HepG2 (cell line): Measurements from ENCODE around the gene BCL6B. TPM values are rescaled to one million over a fixed set of nuclear protein-coding genes. Genes with fewer than 3 reads are reported as not detected.

Experiments used
- AGO2 ChIP-seq: fragments of 200-400 bp; formaldehyde crosslinking; optimal IDR thresholded peaks from 2 replicates; pipeline ENCODE3; 2017; ENCODE audit warnings: mild to moderate bottlenecking, low read depth, low read length, moderate library complexity
- HNRNPUL1 ChIP-seq: fragments of 200-400 bp; formaldehyde crosslinking; IDR thresholded peaks from 2 replicates; pipeline ENCODE4 v1.6.1; 2017; ENCODE audit warnings: low read depth, mild to moderate bottlenecking, low read length, moderate library complexity
- HOXA3 ChIP-seq: sonication (generic); formaldehyde crosslinking; IDR thresholded peaks from 2 replicates; pipeline ENCODE4 v1.5.0; 2020; ENCODE audit warnings: missing genetic modification reagents
- NCOA1 ChIP-seq: sonication (generic); formaldehyde crosslinking; IDR thresholded peaks from 2 replicates; pipeline ENCODE4 v1.9.0; 2021; ENCODE audit warnings: missing genetic modification reagents
- NFYB ChIP-seq: sonication (generic); formaldehyde crosslinking; IDR thresholded peaks from 2 replicates; pipeline ENCODE4 v1.4.0; 2020; ENCODE audit warnings: missing genetic modification reagents
- NRL ChIP-seq: sonication (generic); formaldehyde crosslinking; IDR thresholded peaks from 2 replicates; pipeline ENCODE4 v1.5.0; 2020; ENCODE audit warnings: missing genetic modification reagents, mild to moderate bottlenecking, moderate library complexity, borderline replicate concordance
- POLR2A ChIP-seq, 2 experiments: IDR thresholded peaks; 2 replicates each; pipeline ENCODE4 v1.6.1; 2011; ENCODE audit warnings: low read depth in 2 of 2, low read length in 2 of 2, mild to moderate bottlenecking in 1 of 2, moderate library complexity in 1 of 2; ENCODE audit not compliant: insufficient read depth in 1 of 2
- RBFOX2 ChIP-seq: fragments of 200-400 bp; formaldehyde crosslinking; IDR thresholded peaks from 2 replicates; pipeline ENCODE4 v1.6.1; 2017; ENCODE audit warnings: low read depth, mild to moderate bottlenecking, low read length
- SOX13 ChIP-seq, 3 experiments: fragments of 450-650 bp in 1 of 3; sonication (generic) in 1 of 3; formaldehyde crosslinking in 1 of 3; IDR thresholded peaks in 2 of 3; conservative IDR thresholded peaks in 1 of 3; 2 replicates each; pipeline versions ENCODE4 v1.5.0 to v1.6.1; 2016 to 2020; ENCODE audit warnings: antibody characterized with exemption in 1 of 3, mild to moderate bottlenecking in 1 of 3, missing compliant biosample characterization in 1 of 3, missing genetic modification reagents in 1 of 3, moderate library complexity in 1 of 3
- ZBTB33 ChIP-seq: sonication (generic); formaldehyde crosslinking; IDR thresholded peaks from 2 replicates; pipeline ENCODE4 v1.4.0; 2020; ENCODE audit warnings: missing genetic modification reagents
- ZNF354B ChIP-seq: sonication (generic); formaldehyde crosslinking; IDR thresholded peaks from 2 replicates; pipeline ENCODE4 v1.8.0; 2022; ENCODE audit warnings: mild to moderate bottlenecking, missing genetic modification reagents
- ZNF501 ChIP-seq: sonication (generic); formaldehyde crosslinking; IDR thresholded peaks from 2 replicates; pipeline ENCODE4 v1.5.1; 2020; ENCODE audit warnings: mild to moderate bottlenecking, moderate library complexity, missing genetic modification reagents
- ZNF772 ChIP-seq: sonication (generic); formaldehyde crosslinking; IDR thresholded peaks from 2 replicates; pipeline ENCODE4 v1.5.0; 2020; ENCODE audit warnings: mild to moderate bottlenecking, missing genetic modification reagents
- polyA plus RNA-seq, 8 experiments: library from polyadenylated mRNA; depleted of rRNA in 3 of 8; stranded (reverse) in 7 of 8; unstranded in 1 of 8; fragments of >200 nt; fragmentation: Illumina TruSeq in 4 of 8; extraction: Trizol in 4 of 8; gene quantifications; 2 replicates each; pipeline versions ENCODE4 v1.2.1 to v1.2.3, GENCODE V29; 2011 to 2016; ENCODE audit warnings: low read depth in 4 of 8, missing spikeins in 1 of 8, mixed read lengths in 1 of 8; ENCODE audit not compliant: insufficient read depth in 1 of 8
- total RNA-seq, 5 experiments: library from RNA; depleted of rRNA; stranded (reverse); fragments of >200 nt; fragmentation: Illumina TruSeq; extraction: Trizol; gene quantifications; 2 replicates each; pipeline ENCODE4 v1.2.3, GENCODE V29; 2016; ENCODE audit warnings: low read depth in 1 of 5

The BCL6B gene
- total and polyA plus RNA-seq, 2 of the 13 experiments (the other 11 are each of a cell fraction or from before 2014, with no cell fraction given) = not detected

GRCh38 chr17:7041607-7042500, 19.0 kb downstream of the BCL6B start (continued):
- TF ChIP-seq ZBTB33 (CRISPR knock-in tag) (peak; percentile 63; the same call in 1 of the 2 replicates), HNRNPUL1 (no peak), SOX13 (IDR thresholded peaks at IDR 0.05) (no peak), SOX13 (CRISPR knock-in tag; conservative IDR thresholded peaks at IDR 0.05 in 1 of 2, IDR thresholded peaks at IDR 0.05 in 1 of 2) (no peak), NCOA1 (CRISPR knock-in tag) (no peak), ZNF772 (CRISPR knock-in tag) (no peak), ZNF354B (CRISPR knock-in tag) (no peak), NFYB (no peak), HOXA3 (CRISPR knock-in tag) (no peak), AGO2 (peak; percentile 60), NRL (CRISPR knock-in tag) (no peak), POLR2A (IDR thresholded peaks at IDR 0.05; ENCODE audit: insufficient read depth in 1 of 2, low read depth in 2 of 2, low read length in 2 of 2) (0 out of 4 replicates have a peak, but pooled peaks of 1 of the 2 experiments have one; percentile 26), RBFOX2 (peak; percentile 50; the same call in 1 of the 2 replicates), ZNF501 (CRISPR knock-in tag) (no peak)
